OCI-LY3 (cell line): ENCODE data around the gene MINDY4.

Experiments used
- CTCF ChIP-seq: fragments of 200-600, 300-600 bp; sonication (generic); IDR thresholded peaks from 2 replicates; pipeline ENCODE4 v1.5.1; 2014; ENCODE audit warnings: antibody characterized with exemption, low read length, low read depth
- EZH2phosphoT487 ChIP-seq: fragments of 200-600 bp; shearing (Covaris generic); IDR thresholded peaks from 2 replicates; pipeline ENCODE4 v1.6.1; 2018; ENCODE audit warnings: antibody characterized with exemption, mixed run types, low read depth

GRCh38 chr7:30775992-30776391 is 4.8 kb downstream of the MINDY4 start:
- TF ChIP-seq CTCF (no peak), EZH2phosphoT487 (no peak)
